Stimulated activated CD8-positive, alpha-beta memory T cell treated with anti-CD3 and anti-CD28 coated beads, Interleukin-7, amount 100 ng/mL, for 4 hours (primary cell): ENCODE results near the gene MOB2.

Experiments used
- DNase-seq, 2 donors: peaks; one replicate each; pipeline ENCODE4 v3.0.0-alpha.2; 2020; ENCODE audit warnings: low read depth in 2 of 2

MOB2 gene, protein sequence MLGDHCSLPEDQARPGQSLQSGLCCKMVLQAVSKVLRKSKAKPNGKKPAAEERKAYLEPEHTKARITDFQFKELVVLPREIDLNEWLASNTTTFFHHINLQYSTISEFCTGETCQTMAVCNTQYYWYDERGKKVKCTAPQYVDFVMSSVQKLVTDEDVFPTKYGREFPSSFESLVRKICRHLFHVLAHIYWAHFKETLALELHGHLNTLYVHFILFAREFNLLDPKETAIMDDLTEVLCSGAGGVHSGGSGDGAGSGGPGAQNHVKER

DNA sequence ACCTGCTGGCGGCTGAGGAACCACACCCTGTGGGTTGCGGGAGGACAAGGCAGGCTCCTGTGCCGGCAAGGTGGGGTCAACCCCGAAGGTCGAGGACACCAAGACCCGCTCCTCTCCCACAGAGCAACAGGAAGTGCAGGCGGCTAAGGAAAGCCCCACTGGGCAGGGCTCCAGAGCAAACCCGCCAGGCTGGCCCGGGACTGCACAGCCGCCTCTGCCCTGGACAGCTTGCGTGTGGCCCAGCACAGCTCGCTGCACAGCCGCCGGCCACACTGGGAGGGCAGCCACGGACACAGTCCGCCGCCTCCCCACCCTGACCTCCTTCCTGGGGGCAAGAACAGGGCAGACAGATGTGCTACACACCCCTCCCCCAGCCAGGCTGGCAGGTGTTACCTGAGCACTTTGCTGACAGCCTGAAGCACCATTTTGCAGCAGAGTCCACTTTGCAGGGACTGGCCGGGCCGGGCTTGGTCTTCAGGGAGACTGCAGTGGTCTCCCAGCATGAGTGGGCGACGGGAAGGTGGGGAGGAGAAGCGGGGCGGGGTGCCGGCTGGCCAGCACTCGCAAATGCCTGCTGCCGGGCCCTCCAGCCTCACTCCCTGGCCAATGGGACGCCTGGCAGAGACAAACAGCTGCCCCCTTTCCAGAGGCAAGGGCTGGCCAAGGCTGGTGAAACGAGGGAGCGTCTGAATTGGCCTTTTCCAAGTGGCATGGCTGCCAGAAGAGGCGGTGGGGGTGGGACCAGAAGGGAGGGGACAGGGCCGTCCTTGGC, at the start of gene MOB2:
MOB2 (minus strand) TSS at position 726 of the 772 bp plus-strand sequence; CDS start at position 503, 223 bp downstream.
- DNase-seq = no peak

DNA sequence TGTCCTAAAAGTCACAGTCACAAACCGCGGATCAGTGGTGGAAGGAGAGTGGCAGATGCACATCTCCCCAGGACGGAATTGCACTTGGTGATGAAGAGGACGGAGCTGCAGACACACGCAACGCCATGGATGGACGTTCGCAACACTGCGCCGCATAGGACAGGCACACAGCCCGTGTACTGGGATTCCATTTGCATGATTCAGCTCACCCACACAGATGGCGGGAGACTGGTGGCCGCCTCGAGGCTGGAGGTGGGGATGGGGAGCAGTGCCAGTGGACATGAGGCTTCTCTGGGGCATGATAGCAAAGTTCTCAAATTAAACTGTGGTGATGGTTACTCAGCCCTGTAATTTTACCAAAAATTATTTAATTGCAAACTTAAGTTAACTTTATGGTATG, 48.1 kb upstream of the MOB2 start:
- no peak for DNase-seq

DNA sequence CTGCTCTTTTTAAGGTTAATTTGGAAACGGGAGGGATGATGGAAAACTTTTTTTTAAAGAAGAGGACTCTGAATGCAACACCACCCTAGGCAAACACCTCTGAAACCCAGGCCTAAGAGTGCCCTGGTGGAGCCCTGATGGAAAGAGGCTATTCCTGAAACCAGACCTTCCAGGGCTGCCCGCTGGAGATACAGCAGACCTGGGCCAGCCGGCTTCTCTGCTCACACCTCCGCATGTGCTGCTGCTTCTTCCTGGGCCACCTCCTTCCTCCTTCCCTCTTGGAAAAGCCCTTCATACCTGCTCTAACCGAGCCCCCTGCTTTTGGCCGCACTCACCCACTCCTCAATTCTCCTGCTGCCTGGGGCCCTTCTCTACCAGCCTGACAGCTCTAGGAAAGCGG, 47.6 kb upstream of the MOB2 start:
- DNase-seq = no peak

DNA sequence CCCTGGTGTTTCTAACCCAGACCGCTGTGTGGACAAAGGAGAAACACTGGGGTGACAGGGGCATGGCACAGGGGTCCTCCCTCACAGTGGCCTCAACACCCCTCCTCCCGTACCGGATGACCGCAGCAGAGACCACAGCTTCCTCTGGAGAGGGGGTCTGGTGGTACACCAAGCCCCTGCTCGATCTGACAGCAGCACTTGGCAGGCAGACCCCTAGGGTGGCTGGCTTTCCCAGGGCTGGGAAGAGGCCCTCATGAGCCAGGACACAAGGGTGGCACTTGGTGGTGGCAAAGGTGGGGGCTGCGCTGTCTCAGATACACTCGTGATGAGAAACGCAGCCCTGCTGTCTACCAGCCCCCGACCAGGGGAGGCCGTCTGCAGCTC, 46.8 kb upstream of the MOB2 start:
- DNase-seq = no peak

DNA sequence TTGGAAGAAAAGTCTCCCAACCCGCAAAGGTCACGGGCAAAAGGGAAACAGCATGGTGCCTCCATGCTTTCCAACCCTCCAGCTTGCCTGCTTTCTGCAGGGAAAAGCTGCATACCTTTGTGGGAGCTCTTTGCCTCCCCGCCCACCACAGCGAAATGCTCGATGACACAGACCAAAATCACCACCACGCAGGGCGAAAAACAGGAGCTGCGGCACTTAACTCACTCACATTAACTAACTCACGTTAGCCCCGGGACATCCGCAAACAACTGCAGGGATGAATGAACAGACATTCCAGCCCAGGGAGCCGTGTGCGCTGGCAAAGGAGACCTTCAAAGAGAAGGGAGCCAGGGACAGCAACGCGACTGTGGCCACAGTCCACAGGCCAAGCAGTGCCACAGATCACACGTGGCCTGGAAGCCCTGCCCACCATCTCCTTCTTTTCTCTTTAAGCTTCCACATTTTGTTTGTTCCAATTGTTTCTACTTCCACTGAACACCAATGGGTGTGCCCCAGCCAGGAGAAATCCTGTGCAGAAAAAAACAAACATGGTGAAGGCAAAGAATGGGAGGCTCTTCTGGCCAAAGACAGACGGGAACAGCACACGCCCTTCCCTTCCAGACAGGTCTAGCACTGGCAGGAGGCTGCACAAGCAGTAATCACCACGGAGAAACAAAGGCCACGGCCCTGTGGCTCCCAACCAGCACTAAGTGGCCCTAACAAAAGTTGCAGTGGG, 46.2 kb upstream of the MOB2 start:
- no peak for DNase-seq

DNA sequence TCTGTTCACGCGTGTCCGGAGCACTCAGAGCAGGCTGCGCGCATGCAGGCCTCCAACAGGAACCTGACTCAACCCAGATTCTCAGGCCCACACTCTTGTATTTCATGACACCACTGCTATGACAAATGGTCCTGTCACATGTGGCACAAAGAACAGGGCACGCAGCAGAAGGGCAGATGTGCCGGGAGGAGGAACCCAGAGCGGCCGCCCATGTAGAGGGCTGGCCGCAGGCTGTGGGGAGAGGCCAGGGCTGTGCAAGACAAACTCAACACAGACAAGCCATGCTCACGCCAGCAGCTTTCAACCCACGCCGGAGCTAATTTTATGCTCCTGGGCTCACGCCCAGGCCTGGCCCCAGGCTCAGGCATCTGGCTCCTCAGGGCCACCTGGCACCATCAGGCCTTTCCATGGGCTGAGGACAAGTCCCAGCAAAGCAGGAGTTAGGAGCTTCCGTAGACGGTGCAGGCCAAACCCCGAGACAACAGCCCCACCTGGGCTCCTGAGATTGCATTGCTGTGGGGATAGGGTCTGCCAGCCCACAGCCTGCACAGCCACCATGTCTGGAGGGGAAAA, 45.5 kb upstream of the MOB2 start:
- DNase-seq = no peak

DNA sequence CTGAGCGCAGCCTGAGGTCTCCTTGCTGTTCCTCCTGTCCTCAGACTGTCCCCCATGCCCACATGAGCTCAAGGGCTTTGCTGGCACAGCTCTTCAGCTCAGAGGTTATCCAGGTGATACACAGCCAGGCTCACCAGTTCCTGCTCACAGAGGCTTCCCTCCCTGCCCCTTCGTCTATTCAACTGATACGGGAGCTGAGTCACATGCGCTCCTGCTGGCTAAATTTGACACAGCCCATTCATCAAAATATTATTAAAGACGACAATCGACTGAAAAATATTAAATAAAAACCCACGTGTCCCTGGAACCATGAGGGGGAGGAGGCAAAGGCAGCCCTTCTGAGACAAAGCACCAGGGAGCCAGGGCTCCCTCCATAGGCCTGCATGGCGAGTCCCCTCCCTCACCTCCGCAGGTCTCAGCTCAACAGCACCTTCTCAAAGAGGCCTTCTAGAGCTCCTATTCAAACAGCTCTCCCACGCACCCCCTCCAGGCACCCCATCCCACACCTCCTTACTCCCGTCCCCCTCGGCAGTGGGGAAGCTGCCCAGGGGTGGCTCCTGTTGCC, 45.0 kb upstream of the MOB2 start:
- DNase-seq = no peak

DNA sequence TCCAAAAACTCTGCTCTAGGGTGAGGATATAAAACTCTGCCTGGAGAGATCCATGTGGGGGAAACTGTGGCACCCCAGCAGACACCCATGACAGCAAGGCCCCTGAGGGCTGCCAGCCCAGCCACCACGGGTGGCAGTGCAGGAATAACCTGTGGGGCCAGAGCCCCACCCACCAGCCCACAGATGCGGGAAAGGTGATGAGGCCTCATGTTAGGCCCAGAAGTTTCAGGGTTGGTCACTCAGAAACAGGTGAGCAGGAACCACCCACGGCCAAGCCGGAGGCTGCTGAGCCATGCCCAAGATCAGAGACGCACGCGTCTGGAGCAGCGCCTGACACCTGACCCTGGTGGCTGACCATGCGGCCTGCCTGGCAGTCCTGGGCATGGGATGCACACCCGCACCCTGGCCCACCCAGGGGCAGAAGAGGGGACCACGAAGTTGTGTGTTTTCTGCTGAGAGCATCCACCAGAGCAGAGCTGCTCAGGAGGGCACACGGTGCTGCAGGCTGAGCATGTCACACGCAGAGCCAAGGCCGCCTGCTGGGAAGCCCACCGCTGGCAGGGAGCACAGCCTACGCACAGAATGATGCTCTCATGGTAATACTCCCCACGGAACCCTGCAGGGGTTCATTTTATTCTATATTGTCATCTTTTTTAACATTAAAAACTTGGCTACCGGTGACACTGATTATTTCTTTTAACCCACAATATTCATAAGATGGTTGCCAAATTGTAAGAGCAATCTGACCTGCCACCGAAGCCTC, 44.3 kb upstream of the MOB2 start:
- no peak for DNase-seq

DNA sequence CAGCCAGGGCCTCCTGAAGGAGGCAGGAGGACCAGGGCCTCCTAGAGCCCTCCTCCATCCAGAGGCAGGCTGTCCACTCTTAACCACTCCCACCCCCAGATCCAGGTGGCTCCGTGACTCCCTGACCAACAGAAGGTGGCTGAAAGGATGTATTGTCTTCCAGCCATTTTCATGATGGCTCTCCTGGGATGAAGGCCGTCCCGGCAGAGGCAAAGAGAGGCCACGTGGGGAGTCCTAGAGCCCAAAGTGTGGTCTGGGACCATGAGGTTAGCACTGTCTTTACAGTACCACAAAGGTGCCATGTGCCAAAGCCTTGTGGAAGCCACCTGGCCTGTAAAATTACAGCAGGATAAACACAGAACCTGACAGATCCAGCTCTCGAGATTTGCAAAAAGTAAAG, 43.2 kb upstream of the MOB2 start:
- DNase-seq = no peak

DNA sequence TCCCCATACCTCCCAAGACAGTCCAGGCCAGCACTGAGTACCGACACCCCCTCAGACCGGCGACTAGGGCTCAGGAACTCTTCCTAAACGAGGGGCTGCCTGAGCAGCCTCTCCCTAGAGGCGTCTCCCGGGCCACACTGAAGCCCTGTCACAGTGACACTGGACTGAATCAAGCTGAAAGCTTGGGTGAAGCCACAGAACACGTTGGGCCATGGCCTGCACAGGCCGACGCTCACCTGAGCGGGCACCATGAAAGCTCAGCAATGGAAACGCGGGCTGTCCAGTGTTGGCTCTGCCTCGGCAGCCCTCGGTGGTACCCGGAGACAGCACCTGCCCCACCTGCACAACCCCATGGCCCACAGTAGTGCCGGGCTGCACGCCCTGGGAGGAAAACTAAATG, 42.7 kb upstream of the MOB2 start:
- no peak for DNase-seq

DNA sequence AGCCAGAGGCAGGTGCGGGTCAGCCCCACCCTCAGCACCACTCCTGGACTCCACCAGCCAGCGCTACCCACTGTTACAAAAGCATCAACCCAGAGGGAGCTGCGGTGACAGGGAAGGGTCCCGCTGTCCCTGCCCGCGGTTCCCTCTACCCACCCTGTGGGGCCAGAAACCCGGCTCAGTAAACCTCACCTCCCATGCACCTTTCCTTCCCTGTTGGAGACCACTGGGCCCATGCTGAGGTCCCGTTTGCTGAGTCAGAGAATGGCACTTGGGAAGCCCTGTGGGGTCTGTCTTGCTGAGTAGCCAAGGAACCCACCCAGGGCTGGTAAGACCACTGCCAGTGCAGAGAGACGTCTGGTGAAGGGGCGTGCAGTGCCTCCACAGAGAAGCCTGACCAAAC, 42.1 kb upstream of the MOB2 start:
- DNase-seq = no peak

DNA sequence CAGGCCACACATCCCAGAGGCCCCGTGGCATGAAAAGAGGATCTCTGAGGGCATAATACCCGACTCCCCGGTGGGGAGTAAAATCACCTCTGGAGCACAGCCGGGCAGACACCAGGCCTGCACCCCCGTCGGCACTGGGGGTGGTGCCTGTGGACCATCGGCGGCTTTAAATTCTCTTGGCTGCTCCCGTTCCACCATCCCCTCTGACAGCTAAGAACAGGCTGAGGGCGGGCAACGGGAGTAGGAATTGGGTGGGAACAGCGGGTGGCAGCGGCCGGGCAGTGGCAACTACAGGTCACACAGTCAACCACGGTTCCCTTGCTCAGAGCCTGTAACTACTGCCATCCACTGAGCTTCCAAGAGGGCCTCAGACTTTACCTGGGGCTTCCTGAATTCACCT, 40.2 kb upstream of the MOB2 start:
- DNase-seq = no peak

DNA sequence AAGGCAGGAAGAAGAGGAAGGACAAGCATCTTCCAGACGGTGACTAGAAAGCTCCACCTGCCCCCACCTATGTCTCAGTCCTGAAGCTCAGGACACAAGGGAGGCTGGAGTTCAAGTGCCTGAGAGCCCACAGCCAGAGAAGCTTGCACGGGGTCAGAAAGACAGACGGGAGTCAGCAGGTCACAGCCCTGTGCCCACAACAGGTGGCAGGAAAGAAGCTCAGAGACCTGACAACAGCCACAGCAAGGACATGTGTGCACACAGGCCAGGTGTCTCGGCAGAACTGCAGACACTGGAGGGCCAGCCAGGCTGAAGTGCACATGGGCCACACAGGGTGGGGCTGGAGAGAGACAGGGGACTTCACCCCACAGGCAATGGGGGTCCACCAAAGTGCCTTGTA, 37.2 kb upstream of the MOB2 start:
- no peak for DNase-seq

DNA sequence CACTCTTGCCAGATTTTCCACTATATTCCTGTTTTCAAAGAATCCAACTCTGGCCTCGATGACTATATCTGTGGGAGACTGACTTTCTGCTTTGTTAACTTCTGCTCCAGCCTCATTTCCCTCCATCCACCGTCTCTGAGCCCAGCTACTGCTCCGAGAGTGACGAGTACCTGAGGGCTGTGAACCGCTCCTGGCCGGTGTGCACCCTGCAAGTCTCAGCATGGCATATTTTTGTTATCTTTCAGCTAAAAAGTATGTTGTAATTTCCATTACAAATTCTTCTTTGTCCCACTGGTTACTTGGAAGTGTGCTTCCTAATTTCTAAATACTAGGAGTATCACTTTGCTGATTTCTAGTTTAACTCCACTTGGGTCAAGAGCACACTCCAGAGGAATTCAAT, 36.5 kb upstream of the MOB2 start:
- DNase-seq = no peak

DNA sequence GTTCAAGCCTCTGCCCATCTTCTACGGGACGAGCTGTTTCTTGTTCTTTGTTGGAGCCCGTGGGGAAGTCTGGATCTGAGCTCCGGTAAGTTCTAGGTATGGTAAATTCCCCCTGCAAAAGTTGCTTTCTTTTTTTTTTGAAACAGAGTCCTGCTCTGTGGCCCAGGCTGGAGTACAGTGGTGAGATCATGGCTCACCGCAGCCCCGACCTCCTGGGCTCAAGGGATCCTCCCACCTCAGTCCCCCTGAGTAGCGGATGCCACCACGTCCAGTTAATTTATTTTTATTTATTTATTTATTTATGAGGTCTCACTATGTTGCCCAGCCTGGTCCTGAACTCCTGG, 35.5 kb upstream of the MOB2 start:
- no peak for DNase-seq

DNA sequence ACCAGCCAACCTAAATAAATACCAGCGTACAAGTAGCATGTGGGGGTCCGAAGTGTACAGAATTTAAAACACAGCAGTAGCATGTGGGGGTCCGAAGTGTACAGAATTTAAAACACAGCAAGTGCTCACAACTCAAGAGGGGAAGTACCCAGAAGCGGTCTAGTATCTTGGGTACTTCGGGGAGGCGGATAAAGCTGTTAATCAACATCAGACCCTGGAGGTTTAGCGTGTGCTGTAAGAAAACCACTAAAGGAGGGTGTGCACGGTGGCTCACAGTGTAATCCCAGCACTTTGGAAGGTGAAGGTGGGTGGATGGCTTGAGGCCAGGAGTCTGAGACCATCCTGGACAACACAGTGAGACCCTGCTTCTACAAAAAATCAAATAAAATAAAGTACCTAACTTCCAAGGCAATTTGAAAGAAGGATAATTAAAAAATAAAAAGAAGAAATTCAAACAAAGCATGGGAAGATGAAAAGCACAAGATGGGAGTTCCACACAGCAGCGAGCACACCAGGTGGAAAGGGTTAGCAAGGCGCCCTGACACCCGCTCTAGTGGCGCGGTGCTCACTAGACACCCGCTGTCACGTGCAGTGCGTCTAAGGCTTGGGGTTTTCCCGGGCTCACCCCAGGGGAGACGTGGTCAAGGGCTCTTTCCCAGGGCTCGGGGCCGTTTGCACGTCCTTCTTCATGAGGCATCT, 35.0 kb upstream of the MOB2 start:
- no peak for DNase-seq

DNA sequence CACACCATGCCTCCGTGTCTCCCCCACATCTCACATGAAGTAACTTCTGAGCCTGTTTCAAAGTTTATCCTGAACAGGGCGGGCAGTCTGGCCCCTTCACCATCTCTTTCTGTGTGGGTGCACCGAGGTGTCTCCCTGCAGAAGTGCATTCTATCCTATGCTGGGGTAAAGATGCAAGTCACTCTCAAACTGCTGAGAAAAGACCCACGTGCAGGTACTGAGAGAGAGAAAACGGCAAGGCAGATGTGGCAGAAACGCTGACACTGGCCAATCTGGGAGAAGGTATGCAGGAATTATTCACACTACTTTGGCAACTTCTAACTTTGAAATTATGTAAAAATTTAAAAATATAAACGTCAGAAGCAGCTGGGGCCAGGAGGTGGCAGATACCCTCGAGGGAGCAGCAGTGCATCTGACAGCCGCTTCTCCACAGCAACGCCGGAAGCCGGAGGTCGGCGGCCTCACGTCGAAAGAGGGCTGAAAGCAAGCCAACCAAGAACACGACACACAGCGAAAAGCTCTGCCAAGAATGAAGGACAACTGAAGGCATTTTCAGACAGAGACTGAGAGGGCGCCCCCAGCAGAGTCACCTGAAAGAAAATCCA, 34.2 kb upstream of the MOB2 start:
- DNase-seq = no peak

DNA sequence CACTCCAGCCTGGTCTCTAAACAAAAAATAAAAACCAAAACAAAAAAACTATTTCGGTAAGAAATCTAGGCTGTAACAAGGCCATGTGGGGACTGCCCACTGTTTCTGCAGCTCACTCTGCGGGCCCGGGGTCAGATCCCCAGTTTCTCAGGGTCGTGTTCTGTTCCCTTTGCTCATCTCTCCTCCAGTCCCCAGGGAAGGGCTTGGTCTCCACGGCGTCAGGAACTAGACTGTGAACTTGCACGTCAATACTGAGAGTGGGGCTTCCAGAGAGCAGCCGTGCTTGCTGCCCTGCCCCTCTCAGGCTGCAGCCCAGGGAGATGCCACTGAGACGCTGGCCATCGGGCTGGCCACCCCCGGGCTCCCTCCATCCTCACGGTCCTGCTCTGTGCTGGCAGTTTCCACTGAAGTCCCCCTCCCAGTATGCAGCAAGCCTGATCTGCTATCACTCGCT, 33.7 kb upstream of the MOB2 start:
- DNase-seq = no peak

DNA sequence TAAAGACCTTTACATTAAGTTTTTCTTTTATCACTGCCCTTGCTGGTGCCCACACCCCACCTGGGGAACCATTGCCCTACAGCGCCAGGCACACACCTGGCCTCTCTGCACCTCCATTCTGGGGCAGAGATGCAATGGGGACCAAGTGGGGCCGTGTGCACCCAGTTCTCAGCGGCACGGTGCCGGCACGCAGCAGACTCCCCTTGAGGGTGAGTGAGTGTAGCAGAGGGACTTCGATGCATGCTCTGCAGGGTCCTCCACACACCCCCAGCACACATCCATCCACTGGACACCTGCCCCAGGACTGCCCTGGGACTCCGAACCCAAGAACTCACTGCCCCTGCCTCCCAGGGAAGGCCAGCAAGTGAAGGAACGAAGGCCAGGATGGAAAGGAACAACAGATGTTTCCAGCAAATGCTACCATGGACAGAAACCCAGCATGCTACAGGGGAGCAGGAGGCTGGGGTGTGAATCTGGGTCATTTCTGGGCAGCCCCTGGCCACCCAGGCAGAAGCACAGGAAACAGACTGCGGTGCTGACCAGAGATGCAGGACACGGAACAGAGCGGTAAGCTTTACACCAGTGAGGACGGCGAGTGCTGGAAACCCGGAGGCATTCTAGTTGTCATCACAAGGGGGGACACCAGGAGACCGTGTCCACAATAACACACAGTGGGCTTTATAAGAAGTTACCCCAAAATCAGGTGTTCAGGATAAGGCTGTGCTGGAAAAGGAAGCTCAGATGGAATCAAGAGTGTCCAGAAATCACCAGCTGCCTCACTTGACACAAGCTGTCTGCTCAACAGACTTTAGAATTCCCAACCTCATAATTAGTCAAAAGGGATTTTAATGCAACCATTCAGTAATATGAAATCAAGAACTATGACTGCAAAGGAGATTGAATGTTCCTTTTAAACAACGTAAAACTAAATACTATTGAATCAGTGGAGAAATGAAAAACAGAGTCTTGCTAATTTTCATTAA, 32.7 kb upstream of the MOB2 start:
- DNase-seq = no peak
